Left renal pelvis (tissue), 4 donors: ENCODE measurements around the gene ELF1. TPM values are rescaled to one million over a fixed set of nuclear protein-coding genes. Genes with fewer than 3 reads are reported as not detected.
"Not testable (repeated sequence)": the region's sequence is repeated elsewhere in the genome, so short reads cannot be mapped to it uniquely, and the experiment has no call there.

Experiments
- DNase-seq, 4 donors: peaks; one replicate each; pipeline ENCODE4 v3.0.0-alpha.2; 2013; ENCODE audit warnings: low read depth in 4 of 4, low spot score in 3 of 4
- polyA plus RNA-seq, 4 donors: library from polyadenylated mRNA; unstranded; fragments of 120-200 nt; gene quantifications; one replicate each; pipeline ENCODE4 v1.2.1, GENCODE V29; 2013; ENCODE audit not compliant: insufficient read length in 4 of 4

The ELF1 gene
- polyA plus RNA-seq, 4 donors = 36.2 to 52.3 (median 49.3) TPM

DNA sequence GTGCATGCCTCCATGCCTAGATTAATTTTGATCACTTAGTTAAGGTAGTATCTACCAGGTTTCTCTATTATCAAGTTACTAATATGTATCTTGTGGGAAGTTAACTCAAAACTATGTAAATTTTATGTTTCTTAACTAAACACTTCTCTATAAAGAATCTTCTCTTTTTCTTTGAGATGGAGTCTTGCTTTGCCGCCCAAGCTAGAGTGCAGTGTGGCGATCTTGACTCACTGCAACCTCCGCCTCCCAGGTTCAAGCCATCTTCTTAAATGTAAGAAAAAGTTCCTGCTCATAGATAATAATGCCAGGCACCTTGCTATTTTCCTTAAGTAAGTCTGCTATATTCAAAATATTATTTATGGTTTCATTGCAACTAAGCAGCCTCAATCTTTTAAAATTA is 58.4 kb downstream of the ELF1 start:
- no peak for DNase-seq

DNA sequence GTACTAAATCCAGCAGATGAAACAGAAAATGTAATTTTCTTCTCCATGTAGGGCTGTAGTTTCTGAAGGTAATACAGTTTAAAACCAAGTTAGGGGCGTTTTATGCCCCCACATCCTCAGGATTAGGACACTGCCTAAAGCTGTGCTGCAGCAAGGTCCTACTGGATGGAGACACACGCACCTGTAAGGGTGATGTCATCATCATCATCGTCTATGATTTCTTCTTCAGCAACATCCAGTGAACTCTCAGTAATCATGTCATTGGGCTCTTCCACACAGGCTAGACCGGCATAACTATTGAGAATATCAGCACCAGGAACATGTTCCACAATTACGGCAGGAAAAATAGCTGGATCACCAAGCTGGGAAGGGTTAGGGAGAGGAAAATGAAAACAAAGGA is 60.5 kb downstream of the ELF1 start:
- no peak for DNase-seq

DNA sequence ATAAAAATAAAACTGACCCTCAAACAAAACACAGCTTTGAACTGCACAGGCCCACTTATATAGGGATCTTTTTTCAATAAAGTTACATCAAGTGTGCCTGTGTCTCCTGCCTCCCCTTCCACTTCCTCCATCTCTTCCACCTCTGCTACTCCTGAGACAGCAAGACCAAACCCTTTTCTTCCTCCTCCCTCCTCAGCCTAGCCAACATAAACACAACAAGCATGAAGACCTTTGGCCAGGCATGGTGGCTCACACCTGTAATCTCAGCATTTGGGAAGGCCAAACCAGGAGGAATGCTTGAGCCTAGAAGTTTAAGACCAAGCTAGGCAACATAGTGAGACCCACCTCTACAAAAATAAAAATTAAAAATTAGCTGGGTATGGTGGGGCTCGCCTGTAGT is 72.6 kb downstream of the ELF1 start:
- no peak for DNase-seq

DNA sequence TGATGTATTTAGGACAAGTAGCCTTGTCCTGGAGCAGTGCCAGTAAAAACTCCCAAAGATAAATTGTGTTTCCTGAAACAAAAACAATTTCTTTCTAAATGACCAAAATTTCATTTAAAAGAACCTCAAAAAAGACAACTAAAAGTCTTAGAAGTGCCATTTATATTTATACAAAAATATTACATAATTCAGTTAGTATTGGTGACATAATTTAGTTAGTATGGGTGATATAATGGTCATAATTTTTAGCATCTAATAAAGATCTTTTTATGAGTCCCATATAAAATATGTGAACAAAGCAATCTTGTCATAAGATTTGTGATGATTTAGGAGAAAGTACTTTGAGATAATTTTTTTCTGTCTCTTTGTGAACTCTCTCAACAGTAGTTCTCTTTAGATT is 76.0 kb downstream of the ELF1 start:
- DNase-seq = no peak

- DNase-seq = no peak
These were observed 77.5 kb downstream of the ELF1 start for GRCh38 chr13:40941581-40941980.

DNA sequence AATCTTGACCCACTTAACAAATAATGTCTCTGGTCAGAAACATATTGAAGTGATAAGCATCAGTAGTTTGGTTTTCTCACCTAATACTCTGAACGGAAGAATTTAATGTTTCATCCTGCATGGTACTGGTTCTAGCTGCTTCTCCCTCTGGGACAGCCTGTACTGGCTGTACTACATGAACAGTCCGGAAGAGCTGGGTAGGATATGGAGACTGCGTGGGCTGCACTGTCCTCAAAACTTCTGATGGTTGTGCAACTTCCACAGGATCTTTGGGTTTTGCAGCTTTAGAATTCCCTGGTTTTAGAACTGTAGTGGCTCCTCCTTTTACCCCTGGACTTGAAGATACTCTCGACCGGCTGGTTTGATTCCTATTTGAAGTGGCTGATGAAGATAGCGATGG is 78.3 kb downstream of the ELF1 start:
- DNase-seq = no peak

DNA sequence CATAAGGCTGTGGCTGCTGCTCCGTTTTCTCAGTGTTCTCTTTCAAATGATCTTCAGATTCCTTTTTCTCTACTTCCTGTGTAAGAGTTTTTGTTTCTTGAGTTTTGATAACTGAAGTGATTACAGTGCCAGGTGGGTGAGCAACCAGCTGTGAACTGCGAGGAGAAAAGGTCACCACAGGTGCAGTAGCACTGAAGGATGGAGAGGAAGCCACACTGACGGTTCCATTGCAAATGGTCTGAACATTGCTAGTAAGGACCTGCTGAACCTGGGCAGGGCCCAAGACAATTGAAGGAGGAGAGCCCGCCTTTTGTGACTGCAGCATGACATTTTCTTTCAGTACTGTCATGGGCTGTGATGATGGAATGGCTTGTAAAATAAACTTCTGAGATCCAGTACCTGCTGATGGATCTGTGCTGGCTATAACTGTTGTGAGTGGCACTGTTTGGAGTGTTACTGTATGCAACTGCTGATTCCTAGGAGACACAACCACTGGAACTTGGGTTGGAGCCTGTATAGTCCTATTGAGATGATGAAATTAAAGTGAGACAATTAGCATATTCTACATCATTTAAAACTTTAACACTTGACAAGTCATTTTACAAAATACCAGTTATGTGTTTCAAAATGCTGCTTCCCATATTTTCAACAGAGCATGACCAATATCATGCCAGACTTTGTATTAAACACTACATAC is 85.5 kb downstream of the ELF1 start:
- DNase-seq = no peak

DNA sequence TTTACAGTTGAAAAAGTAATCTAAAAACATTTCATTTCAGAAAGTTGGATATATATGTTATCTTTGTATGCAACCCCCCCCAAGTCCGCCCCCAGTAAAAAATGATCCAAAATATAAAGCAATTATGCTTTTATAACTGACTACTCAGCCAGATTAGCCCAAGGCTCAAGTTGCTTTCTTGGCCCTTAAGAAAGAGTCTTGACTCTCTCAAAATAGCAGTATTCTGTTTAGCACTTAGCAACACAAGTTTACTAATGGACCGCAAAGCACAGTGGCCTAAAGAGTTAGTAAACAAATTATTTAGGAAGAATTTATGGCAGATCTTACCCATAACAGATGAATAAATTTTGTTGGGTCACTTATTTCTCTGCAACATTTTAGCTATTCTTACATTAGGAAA is 86.9 kb downstream of the ELF1 start:
- no peak for DNase-seq

DNA sequence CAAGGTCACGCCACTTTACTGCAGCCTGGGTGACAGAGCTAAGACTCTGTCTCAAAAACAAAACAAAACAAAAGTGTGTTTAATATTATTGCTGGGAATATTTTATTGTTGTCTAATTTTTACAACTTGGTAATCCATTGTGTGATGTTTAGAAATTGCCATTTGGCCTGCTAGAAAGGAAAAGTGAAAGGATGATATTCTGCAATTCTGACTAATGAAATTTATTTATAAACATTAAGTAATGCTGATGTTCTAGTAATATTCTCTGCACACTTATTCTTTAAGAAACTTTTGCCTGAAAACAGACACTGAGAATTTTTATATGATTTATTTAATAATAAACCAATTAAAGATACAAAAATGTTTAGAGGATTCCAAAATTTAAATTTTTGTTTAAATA is 87.4 kb downstream of the ELF1 start:
- no peak for DNase-seq

GRCh38 chr13:40929883-40930282 is 89.2 kb downstream of the ELF1 start:
- DNase-seq = not testable (repeated sequence)

GRCh38 chr13:40928980-40929379 is 90.1 kb downstream of the ELF1 start:
- DNase-seq = no peak

DNA sequence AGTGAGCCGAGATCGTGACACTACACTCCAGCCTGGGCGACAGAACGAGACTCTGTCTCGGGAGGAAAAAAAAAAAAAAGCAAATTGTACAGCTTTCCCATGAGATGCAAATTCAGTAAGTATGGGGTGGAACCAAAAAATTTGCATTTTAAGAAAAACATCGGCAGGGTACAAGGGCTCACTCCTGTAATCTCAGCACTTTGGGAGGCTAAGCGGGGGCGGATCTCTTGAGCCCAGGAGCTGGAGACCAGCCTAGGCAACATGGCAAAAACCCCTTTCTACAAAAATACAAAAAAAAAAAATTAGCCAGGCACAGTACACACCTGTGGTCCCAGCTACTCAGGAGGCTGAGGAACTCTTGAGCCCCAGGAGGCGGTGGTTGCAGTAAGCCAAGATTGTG is 91.2 kb downstream of the ELF1 start:
- no peak for DNase-seq

- no peak for DNase-seq
These were observed 95.2 kb downstream of the ELF1 start for GRCh38 chr13:40923867-40924266.

DNA sequence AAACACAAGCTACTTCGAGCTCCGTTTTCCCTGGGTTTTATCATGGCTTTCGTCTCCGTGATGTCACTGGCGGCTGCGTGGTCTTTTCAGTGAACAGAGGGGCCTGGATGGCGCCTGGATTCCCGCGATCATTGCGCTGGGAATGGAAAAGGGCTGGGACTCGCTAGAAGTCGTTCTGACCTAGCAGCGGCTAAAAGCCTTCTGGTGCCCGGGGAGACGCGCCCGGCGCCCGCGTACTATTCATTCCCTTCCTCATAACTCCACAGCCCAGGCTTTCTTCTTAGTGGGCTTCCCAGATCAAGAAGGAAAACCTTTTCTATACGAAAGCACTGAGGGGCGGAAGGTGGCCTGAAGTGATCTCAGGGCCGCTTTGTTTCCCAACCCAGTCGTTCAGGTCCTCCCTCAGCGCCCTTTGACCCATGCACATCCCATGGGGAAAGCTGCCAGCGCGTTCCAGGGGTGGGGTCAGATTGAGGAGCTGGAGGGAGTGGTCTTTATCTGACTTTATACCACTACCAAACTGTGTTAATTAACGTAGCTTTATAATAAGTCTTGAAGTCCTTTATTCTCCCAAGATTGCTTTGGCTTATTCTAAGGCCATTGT is 96.6 kb downstream of the ELF1 start:
- DNase-seq = no peak

DNA sequence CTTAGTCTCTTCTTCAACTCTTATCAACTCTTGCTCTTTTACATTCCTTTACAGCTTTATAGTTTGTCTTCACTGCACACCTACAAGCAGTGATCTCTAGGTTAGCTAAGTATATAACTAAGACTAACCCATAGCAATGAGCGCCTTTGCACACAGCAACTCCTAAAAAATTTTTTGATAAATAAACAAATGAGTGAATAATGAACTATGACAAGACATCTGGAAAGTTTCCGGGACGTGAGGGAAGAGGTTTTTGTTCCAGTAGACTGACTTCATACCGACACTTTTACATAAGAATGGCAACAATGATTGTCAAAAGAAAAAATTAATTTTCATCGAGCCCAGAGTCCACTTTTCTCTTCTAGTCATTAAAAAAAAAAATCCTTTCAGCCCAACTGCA is 98.3 kb downstream of the ELF1 start:
- DNase-seq = no peak

DNA sequence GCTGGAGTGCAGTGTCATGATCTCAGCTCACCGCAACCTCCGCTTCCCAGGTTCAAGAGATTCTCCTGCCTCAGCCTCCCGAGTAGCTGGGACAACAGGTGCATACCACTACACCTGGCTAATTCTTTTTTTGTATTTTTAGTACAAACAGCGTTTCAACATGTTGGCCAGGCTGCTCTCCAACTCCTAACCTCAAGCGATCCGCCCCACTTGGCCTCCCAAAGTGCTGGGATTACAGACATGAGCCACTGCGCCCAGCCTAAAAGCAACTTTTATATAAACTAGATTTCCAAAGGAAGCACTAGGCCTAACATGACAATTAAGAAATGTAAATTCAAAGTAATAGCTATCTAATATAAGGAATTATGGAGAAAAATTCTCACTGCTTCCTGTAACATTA is 99.2 kb downstream of the ELF1 start:
- DNase-seq = not testable (repeated sequence)

DNA sequence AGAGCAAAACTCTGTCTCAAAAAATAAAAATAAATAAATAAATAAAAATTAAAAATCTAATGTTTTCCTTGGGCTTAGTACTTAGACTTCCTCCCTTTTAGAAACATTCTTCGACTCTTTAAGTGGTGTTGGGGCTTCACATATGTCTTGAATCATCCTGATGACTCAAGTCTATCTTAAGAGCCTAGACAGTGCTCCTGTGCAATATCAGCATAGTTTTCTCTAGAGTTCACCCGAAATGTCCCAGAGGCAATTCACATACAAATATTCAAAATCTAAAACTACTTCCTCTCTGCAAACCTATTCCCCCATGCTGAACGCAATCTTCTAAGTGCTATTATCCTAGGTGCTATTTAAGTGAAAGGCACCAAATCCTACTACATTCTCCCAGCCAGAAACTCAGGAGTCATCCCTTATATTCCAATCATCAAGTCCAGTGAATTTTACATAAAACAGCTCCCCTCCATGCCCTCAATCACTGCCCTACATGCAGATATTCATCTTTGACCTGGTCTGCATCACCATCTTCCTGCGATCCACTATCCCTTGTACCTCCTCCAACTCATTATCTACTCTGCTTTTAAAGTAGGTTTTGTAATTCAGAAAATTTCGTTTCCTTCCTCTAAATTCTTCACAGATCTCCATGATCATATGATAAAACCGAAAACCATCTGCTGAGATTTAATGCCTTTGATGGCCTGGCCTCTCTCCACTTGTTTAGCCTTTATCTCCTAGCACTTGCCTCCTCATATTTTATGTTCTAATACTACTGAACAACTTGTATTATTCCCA is 102.7 kb downstream of the ELF1 start:
- DNase-seq = no peak

DNA sequence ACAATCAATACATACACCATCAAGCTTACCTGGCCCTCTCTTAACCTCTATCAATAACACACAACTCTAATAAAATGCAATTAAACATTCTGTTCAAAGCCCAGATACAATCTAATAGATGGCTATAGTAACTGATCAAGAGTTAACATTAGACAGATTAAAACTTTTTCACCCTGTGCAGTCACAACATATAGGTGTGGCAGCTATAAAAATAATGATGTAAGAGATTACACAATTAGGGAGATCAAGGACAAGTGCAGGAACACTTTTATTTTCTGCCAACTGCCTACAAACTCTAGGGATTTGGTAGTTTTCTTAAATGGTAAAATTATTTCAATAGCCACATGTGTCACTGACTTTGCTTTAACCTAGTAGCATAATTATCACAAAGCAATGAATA is 104.3 kb downstream of the ELF1 start:
- not testable (repeated sequence) for DNase-seq

GRCh38 chr13:40911341-40911740 is 107.8 kb downstream of the ELF1 start:
- DNase-seq = no peak

GRCh38 chr13:40910324-40911050 is 108.6 kb downstream of the ELF1 start:
- DNase-seq = no peak

- DNase-seq = not testable (repeated sequence)
These were observed 109.4 kb downstream of the ELF1 start for GRCh38 chr13:40909541-40910200.
